Lower leg skin (tissue), 3 donors: ENCODE measurements around the gene ESYT3.

Source experiments
- POLR2A ChIP-seq, 2 donors: fragments of 450-650 bp; IDR thresholded peaks; one replicate each; pipeline ENCODE4 v1.6.1; 2016 to 2017; ENCODE audit warnings: antibody characterized with exemption in 2 of 2, mild to moderate bottlenecking in 1 of 2, moderate library complexity in 1 of 2
- TF ChIP-seq, protein P1 (sequence below), 3 donors: fragments of 450-650 bp; IDR thresholded peaks; one replicate each; pipeline ENCODE4 v1.5.1; 2016; ENCODE audit warnings: antibody characterized with exemption in 3 of 3, mild to moderate bottlenecking in 3 of 3, moderate library complexity in 2 of 3

DNA sequence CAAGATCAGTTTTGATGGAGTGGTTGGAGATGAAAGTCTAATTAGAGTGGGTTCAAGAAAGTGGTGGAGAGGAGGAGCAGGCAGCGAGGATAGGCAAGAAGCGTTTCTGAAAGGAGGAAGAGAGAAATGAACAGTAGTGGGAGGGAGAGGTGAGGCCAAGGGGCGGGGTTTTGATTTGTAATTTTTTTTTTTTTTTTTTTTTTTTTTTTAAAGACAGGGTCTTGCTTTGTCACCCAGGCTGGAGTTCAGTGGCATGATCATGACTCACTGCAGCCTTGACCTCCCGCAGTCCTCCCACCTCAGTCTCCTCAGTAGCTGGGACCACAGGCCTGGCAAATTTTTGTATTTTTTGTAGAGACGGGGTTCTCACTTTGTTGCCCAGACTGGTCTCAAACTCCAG, 49.4 kb upstream of the ESYT3 start:
- TF ChIP-seq, protein P1, sequence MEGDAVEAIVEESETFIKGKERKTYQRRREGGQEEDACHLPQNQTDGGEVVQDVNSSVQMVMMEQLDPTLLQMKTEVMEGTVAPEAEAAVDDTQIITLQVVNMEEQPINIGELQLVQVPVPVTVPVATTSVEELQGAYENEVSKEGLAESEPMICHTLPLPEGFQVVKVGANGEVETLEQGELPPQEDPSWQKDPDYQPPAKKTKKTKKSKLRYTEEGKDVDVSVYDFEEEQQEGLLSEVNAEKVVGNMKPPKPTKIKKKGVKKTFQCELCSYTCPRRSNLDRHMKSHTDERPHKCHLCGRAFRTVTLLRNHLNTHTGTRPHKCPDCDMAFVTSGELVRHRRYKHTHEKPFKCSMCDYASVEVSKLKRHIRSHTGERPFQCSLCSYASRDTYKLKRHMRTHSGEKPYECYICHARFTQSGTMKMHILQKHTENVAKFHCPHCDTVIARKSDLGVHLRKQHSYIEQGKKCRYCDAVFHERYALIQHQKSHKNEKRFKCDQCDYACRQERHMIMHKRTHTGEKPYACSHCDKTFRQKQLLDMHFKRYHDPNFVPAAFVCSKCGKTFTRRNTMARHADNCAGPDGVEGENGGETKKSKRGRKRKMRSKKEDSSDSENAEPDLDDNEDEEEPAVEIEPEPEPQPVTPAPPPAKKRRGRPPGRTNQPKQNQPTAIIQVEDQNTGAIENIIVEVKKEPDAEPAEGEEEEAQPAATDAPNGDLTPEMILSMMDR (IDR thresholded peaks at IDR 0.05), result no peak
- no peak for TF ChIP-seq POLR2A (IDR thresholded peaks at IDR 0.05)
